Neutrophil (primary cell): ENCODE results near the gene CLASP2.

Experiments used
- H3K27ac ChIP-seq: fragments of 200-600 bp; sonication (generic); 2 replicates; pipeline ENCODE4 v1.5.1; 2016; ENCODE audit warnings: mild to moderate bottlenecking, moderate library complexity
- H3K27me3 ChIP-seq: fragments of 200-600 bp; sonication (generic); 2 replicates; pipeline ENCODE4 v1.6.0; 2016; ENCODE audit warnings: mild to moderate bottlenecking
- H3K36me3 ChIP-seq: fragments of 200-600 bp; sonication (generic); 2 replicates; pipeline ENCODE4 v1.5.1; 2017
- H3K4me1 ChIP-seq, 2 experiments: fragments of 200-600 bp in 1 of 2; sonication (generic) in 1 of 2; 1 replicate in 1 of 2; 2 replicates in 1 of 2; pipeline versions ENCODE4 v1.5.1 to v1.6.1; 2013 to 2016; ENCODE audit warnings: low read depth in 1 of 2, low read length in 1 of 2, mild to moderate bottlenecking in 1 of 2, moderate library complexity in 1 of 2; ENCODE audit not compliant: control insufficient read depth in 1 of 2, insufficient read depth in 1 of 2
- H3K4me3 ChIP-seq, 2 experiments: fragments of 200-600 bp in 1 of 2; sonication (generic) in 1 of 2; 1 replicate in 1 of 2; 2 replicates in 1 of 2; pipeline ENCODE4 v1.5.1; 2013 to 2016; ENCODE audit warnings: low read depth in 1 of 2, low read length in 1 of 2, mild to moderate bottlenecking in 1 of 2, moderate library complexity in 1 of 2
- H3K9me3 ChIP-seq: fragments of 200-600 bp; sonication (generic); 2 replicates; pipeline ENCODE4 v1.5.1; 2016
- CTCF ChIP-seq: fragments of 200-600 bp; sonication (generic); IDR thresholded peaks from 2 replicates; pipeline ENCODE4 v1.5.1; 2016; ENCODE audit warnings: antibody characterized with exemption

Gene CLASP2

GRCh38 chr3:33668618-33669017, 49.4 kb downstream of the CLASP2 start:
- no peak overlapping the region for H3K4me3 ChIP-seq
- no peak overlapping the region for H3K27ac ChIP-seq
- H3K36me3 ChIP-seq = no peaks in the 10 kb centered on the region
- no peaks in the 10 kb centered on the region for H3K9me3 ChIP-seq
- H3K27me3 ChIP-seq = no peaks in the 10 kb centered on the region
- no peak for TF ChIP-seq CTCF
- H3K4me1 ChIP-seq = peaks cover 0 to 7% of the 10 kb centered on the region in 2 experiments

- Histone ChIP-seq H3K27me3 (no peaks in the 10 kb centered on the region), H3K4me1 (peaks cover 0 to 7% of the 10 kb centered on the region in 2 experiments), H3K36me3 (no peaks in the 10 kb centered on the region), H3K9me3 (no peaks in the 10 kb centered on the region), H3K27ac (no peak overlapping the region), H3K4me3 (no peak overlapping the region)
- TF ChIP-seq CTCF = no peak
Measured at GRCh38 chr3:33665294-33665693, 52.8 kb downstream of the CLASP2 start.

- no peak overlapping the region for H3K27ac ChIP-seq
- H3K36me3 ChIP-seq = no peaks in the 10 kb centered on the region
- no peaks in the 10 kb centered on the region for H3K9me3 ChIP-seq
- H3K27me3 ChIP-seq = no peaks in the 10 kb centered on the region
- H3K4me3 ChIP-seq = no peak overlapping the region
- H3K4me1 ChIP-seq = peaks cover 3 to 11% of the 10 kb centered on the region in 2 experiments
- no peak for TF ChIP-seq CTCF
Measured at GRCh38 chr3:33664195-33664594, 53.9 kb downstream of the CLASP2 start.

GRCh38 chr3:33663042-33663441, 55.0 kb downstream of the CLASP2 start:
- Histone ChIP-seq H3K9me3 (no peaks in the 10 kb centered on the region), H3K27ac (no peak overlapping the region)
- TF ChIP-seq CTCF = no peak

GRCh38 chr3:33659856-33660434, 58.1 kb downstream of the CLASP2 start:
- no peak overlapping the region for H3K27ac ChIP-seq
- no peaks in the 10 kb centered on the region for H3K27me3 ChIP-seq
- peaks cover 12 to 21% of the 10 kb centered on the region in 2 experiments for H3K4me1 ChIP-seq
- H3K36me3 ChIP-seq = no peaks in the 10 kb centered on the region
- no peaks in the 10 kb centered on the region for H3K9me3 ChIP-seq
- no peak for TF ChIP-seq CTCF
- H3K4me3 ChIP-seq = no peak overlapping the region

More at GRCh38 chr3:33663042-33663441, 55.0 kb downstream of the CLASP2 start:
- Histone ChIP-seq H3K4me1 (peaks cover 12 to 21% of the 10 kb centered on the region in 2 experiments), H3K36me3 (no peaks in the 10 kb centered on the region), H3K4me3 (no peak overlapping the region), H3K27me3 (no peaks in the 10 kb centered on the region)
